SKM-1 (cell line): ENCODE measurements around the gene INPP4B.
"Not testable (repeated sequence)": the region's sequence is repeated elsewhere in the genome, so short reads cannot be mapped to it uniquely, and the experiment has no call there.

Source experiments
- DNase-seq: peaks from one replicate; lab custom pipeline; 2025; ENCODE audit not compliant: unreplicated experiment; lab: John Stamatoyannopoulos, UW

INPP4B gene

DNA sequence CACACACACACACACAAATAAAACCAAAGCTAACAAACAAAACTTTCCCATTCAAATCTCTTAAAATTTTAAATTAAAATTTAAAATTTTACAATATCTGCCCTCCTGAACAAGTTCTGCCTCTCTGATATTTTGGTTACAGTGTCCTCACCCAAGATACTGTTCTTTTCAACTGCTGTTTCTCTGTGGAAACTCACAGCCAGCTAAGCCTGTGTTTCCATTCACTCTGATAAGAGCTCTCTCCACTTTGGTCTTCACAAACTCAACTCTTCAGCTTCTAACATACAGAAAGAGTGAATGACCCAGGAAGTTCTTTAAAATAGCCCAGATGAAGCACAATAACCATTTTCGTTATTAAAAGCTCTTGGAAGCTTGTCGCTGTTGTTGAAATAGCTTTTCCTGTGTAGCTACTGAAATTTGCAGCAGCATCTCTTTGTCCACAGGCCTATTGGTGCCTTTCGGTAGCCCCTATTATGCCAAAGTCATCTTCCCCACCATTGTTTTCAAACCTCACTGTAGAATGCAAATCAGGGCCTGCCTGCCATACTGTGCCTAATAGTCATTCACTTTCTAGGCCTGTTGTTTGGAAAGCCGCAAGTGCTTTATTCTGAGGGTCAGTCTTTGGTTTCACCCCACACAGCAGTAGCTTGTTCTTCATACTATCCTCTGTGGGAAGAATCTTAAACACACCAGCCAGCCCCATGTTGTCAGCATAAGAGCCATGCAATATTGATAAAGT, 19.4 kb downstream of the INPP4B start:
- no peak for DNase-seq

- no peak for DNase-seq
Measured at GRCh38 chr4:142824368-142824767, 21.7 kb downstream of the INPP4B start.

DNA sequence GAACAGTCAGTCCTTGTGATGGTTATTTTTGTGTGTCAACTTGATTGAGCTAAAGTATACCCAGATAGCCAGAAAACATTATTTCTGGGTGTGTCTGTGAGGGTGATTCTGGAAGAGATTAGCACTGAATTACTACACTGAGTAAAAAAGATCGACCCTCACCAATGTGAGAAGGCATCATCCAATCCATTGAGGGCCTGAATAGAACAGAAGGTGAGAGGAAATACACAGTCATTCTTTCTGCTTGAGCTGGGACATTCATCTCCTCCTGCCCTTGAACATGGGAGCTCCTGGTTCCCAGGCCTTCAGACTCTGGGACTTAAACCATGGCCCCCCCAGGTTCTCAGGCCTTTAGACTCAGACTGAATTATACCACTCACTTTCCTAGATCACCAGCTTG, 22.3 kb downstream of the INPP4B start:
- DNase-seq: no peak

- no peak for DNase-seq
Measured at GRCh38 chr4:142818476-142818875, 27.6 kb downstream of the INPP4B start.

DNA sequence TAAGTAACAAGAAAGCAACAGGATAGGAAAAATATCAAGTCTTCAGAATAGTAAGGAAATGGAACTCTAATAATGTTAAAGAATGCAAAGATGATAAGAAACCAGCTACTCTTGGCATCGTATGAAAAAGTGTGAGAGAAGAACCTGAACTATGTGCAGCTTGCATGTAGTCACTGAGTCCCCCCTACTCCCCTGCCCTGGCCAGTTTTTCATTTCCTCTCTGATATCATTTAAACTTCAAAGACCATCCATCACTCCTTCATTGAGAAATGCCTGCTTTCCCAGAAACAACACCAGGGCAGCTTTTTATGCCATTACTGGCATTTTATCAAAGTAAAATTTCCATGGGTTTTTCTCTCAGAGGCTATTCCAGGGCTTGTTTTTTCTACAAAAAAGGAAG, 28.1 kb downstream of the INPP4B start:
- no peak for DNase-seq

- DNase-seq: no peak
Measured at GRCh38 chr4:142817442-142817841, 28.7 kb downstream of the INPP4B start.

DNA sequence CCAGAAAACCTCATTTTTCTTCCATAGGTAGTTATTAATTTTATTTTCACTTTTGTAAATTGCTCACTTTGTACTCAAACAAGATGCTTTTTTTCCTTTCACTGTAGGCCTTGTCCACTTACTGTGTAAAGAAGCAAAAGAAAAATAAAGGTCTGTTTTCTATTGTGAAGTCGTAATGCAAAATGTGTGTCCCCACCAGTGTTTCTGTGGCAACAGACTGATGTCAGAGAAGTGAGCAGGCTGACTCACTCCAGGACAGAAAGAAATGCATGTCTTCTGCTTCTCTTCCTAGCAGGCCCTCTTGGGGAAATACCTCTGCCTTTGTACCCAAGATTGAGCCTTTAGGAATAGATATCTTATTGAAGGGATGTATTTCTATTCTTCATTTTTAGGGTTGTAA, 30.3 kb downstream of the INPP4B start:
- DNase-seq: no peak

- no peak for DNase-seq
Measured at GRCh38 chr4:142813388-142813787, 32.7 kb downstream of the INPP4B start.

- no peak for DNase-seq
Measured at GRCh38 chr4:142812091-142812490, 34.0 kb downstream of the INPP4B start.

GRCh38 chr4:142811034-142811433, 35.1 kb downstream of the INPP4B start:
- no peak for DNase-seq

- DNase-seq: no peak
Measured at GRCh38 chr4:142809559-142809958, 36.5 kb downstream of the INPP4B start.

DNA sequence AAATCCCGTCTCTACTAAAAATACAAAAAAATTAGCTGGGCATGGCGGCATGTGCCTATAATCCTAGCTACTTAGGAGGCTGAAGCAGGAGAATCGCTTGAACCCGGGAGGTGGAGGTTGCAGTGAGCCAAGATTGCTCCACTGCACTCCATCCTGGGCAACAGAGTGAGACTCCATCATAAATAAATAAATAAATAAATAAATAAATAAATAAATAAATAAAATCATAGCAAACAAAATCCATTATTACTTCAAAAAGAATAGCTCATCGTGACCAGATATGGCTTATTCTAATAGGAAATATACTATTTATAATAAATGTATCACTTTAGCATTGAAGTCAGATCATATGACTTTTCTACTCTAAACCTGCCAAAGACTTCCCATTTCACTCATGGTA, 42.2 kb downstream of the INPP4B start:
- DNase-seq: not testable (repeated sequence)

GRCh38 chr4:142801966-142802365, 44.1 kb downstream of the INPP4B start:
- no peak for DNase-seq

- DNase-seq: no peak
Measured at GRCh38 chr4:142781114-142781513, 65.0 kb downstream of the INPP4B start.

DNA sequence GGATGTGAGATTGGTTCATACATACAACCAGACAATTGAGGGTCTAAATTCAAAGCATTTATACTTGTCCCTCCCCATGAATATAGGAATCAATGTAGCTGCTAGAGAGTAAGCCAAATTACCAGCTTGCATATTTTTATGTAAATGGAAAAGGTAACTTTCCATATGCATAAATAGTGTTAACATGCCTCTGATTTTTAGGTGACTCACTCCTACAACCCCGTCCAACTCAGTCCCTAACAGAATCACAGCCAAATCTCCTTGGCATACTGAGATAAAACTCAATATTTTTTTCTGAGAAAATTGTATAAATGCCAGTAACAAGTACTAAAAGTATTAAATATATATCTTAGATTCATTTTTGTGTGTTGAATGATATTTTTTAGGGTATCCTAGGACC, 67.2 kb downstream of the INPP4B start:
- no peak for DNase-seq

DNA sequence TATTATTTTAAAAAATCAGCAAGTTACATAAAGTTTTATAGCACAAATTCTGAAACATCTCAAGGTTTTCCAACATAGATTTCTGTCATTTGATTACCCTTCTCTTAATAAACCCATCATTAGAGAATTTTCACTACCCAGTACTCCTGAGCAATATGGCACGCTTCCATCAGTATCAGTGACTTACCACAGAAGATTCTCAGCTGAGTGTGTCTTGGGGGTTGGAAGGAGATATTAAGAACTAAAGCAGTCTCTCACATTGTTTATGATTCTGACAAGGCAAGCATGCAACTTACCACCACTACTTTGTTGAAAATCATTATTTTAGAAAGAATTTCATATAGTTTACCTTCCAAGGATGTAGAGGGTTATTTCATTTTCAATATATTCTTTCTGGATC, 67.7 kb downstream of the INPP4B start:
- no peak for DNase-seq

GRCh38 chr4:142777045-142777743, 68.9 kb downstream of the INPP4B start:
- no peak for DNase-seq

DNA sequence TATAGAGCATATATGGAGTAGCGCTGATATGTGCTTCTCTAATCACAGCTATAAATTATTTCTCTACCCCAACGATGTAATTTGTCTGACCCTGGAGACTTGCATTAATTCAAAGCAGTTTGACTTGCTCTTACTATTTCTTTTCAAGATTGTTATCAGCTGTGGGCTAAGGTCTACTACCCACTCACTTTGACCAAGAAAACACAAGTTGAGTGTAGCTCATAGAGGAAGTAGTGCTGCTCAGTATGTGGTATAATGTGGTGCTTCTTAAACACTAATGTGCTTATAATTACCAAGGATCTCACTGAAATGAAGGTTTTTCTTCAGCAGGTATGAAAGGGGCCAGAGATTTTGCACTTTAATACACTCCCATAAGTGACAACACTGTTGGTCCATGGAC, 70.1 kb downstream of the INPP4B start:
- DNase-seq: no peak

- no peak for DNase-seq
Measured at GRCh38 chr4:142773505-142773904, 72.6 kb downstream of the INPP4B start.

GRCh38 chr4:142762280-142762679, 83.8 kb downstream of the INPP4B start:
- DNase-seq: no peak

- no peak for DNase-seq
Measured at GRCh38 chr4:142752202-142752786, 93.8 kb downstream of the INPP4B start.

- no peak for DNase-seq
Measured at GRCh38 chr4:142743121-142743825, 102.8 kb downstream of the INPP4B start.
